H9 (cell line): Measurements from ENCODE around the gene CBFA2T2. TPM values are rescaled to one million over a fixed set of nuclear protein-coding genes. Genes with fewer than 3 reads are reported as not detected.
"Not testable (repeated sequence)": the region's sequence is repeated elsewhere in the genome, so short reads cannot be mapped to it uniquely, and the experiment has no call there.

Experiments used
- DNase-seq: peaks from one replicate; pipeline ENCODE4 v3.0.0-alpha.2; 2017
- H2AFZ ChIP-seq: one replicate; pipeline ENCODE4 v1.6.1; 2013; ENCODE audit warnings: mild to moderate bottlenecking, low read length, control low read depth, moderate library complexity
- H2AK5ac ChIP-seq: 2 replicates; pipeline ENCODE4 v1.6.1; 2013; ENCODE audit warnings: low read length, control low read depth, mixed read lengths; ENCODE audit not compliant: insufficient read length
- H2BK120ac ChIP-seq: one replicate; pipeline ENCODE4 v1.6.1; 2013; ENCODE audit warnings: low read depth, mild to moderate bottlenecking, low read length, control low read depth, inconsistent platforms; ENCODE audit not compliant: poor library complexity, severe bottlenecking
- H2BK12ac ChIP-seq: 2 replicates; pipeline ENCODE4 v1.6.1; 2013; ENCODE audit warnings: low read length, control low read depth, mixed read lengths, low read depth; ENCODE audit not compliant: insufficient read length
- H2BK15ac ChIP-seq: 2 replicates; pipeline ENCODE4 v1.6.1; 2013; ENCODE audit warnings: low read depth, low read length, control low read depth
- H2BK20ac ChIP-seq: one replicate; pipeline ENCODE4 v1.6.1; 2013; ENCODE audit warnings: low read depth, mild to moderate bottlenecking, low read length, control low read depth, inconsistent platforms; ENCODE audit not compliant: poor library complexity, severe bottlenecking
- H2BK5ac ChIP-seq: 2 replicates; pipeline ENCODE4 v1.6.1; 2013; ENCODE audit warnings: low read length, control low read depth, mixed read lengths; ENCODE audit not compliant: insufficient read length
- H3K14ac ChIP-seq: 2 replicates; pipeline ENCODE4 v1.6.1; 2013; ENCODE audit warnings: low read length, control low read depth; ENCODE audit not compliant: insufficient read depth
- H3K18ac ChIP-seq: 2 replicates; pipeline ENCODE4 v1.6.1; 2013; ENCODE audit warnings: low read depth, mild to moderate bottlenecking, mixed read lengths, low read length, control low read depth; ENCODE audit not compliant: insufficient read length
- H3K23ac ChIP-seq: 2 replicates; pipeline ENCODE4 v1.6.1; 2013; ENCODE audit warnings: low read length, control low read depth, mixed read lengths, low read depth; ENCODE audit not compliant: insufficient read length
- H3K23me2 ChIP-seq: 2 replicates; pipeline ENCODE4 v1.6.1; 2013; ENCODE audit warnings: low read depth, mild to moderate bottlenecking, mixed read lengths, low read length, control low read depth; ENCODE audit not compliant: insufficient read length, poor library complexity, severe bottlenecking
- H3K27ac ChIP-seq: 2 replicates; pipeline ENCODE4 v1.5.1; 2013; ENCODE audit warnings: low read length, control low read depth, mixed read lengths, low read depth; ENCODE audit not compliant: insufficient read length
- H3K27me3 ChIP-seq: 2 replicates; pipeline ENCODE4 v1.6.1; 2013; ENCODE audit warnings: low read length, control low read depth, inconsistent platforms; ENCODE audit not compliant: insufficient read depth
- H3K4ac ChIP-seq: 2 replicates; pipeline ENCODE4 v1.6.1; 2013; ENCODE audit warnings: low read depth, mild to moderate bottlenecking, control low read depth, inconsistent platforms, low read length, moderate library complexity
- H3K4me1 ChIP-seq: 2 replicates; pipeline ENCODE4 v1.6.1; 2013; ENCODE audit warnings: low read length, control low read depth, inconsistent platforms; ENCODE audit not compliant: insufficient read depth
- H3K4me2 ChIP-seq: 2 replicates; pipeline ENCODE4 v1.6.1; 2013; ENCODE audit warnings: low read length, control low read depth, mixed read lengths; ENCODE audit not compliant: insufficient read length, insufficient read depth
- H3K56ac ChIP-seq: 2 replicates; pipeline ENCODE4 v1.6.1; 2013; ENCODE audit warnings: low read depth, mild to moderate bottlenecking, mixed read lengths, low read length, control low read depth; ENCODE audit not compliant: insufficient read length
- H3K79me1 ChIP-seq: 2 replicates; pipeline ENCODE4 v1.6.1; 2013; ENCODE audit warnings: low read depth, mild to moderate bottlenecking, moderate library complexity, low read length, control low read depth, inconsistent platforms; ENCODE audit not compliant: insufficient read depth, poor library complexity, severe bottlenecking
- H3K79me2 ChIP-seq: 2 replicates; pipeline ENCODE4 v1.6.1; 2013; ENCODE audit warnings: low read length, control low read depth, inconsistent platforms; ENCODE audit not compliant: insufficient read depth
- H3K9ac ChIP-seq: 2 replicates; pipeline ENCODE4 v1.6.1; 2013; ENCODE audit warnings: low read length, control low read depth, mixed read lengths; ENCODE audit not compliant: insufficient read length; ENCODE audit errors: extremely low read depth
- H3K9me3 ChIP-seq: one replicate; pipeline ENCODE4 v1.6.1; 2013; ENCODE audit warnings: low read depth, low read length, inconsistent platforms; ENCODE audit not compliant: control insufficient read depth
- H3T11ph ChIP-seq: one replicate; pipeline ENCODE4 v1.6.1; 2013; ENCODE audit warnings: mild to moderate bottlenecking, low read length, control low read depth, inconsistent platforms
- H4K20me1 ChIP-seq: one replicate; pipeline ENCODE4 v1.6.1; 2013; ENCODE audit not compliant: control insufficient read depth, insufficient read length, insufficient read depth
- H4K5ac ChIP-seq: 2 replicates; pipeline ENCODE4 v1.6.1; 2013; ENCODE audit warnings: low read depth, mild to moderate bottlenecking, mixed read lengths, low read length, control low read depth; ENCODE audit not compliant: insufficient read length
- H4K8ac ChIP-seq: replicated peaks from 2 replicates; pipeline ENCODE4 v1.6.1; 2013; ENCODE audit warnings: low read length, control low read depth, mixed read lengths, low read depth; ENCODE audit not compliant: insufficient read length
- H4K91ac ChIP-seq: 2 replicates; pipeline ENCODE4 v1.6.1; 2013; ENCODE audit warnings: low read depth, mild to moderate bottlenecking, moderate library complexity, mixed read lengths, low read length, control low read depth; ENCODE audit not compliant: insufficient read length
- H3K27ac Mint-ChIP-seq, 3 experiments: 2 replicates in 2 of 3; 3 replicates in 1 of 3; pipeline ENCODE4 v1.8.0; 2020 to 2021; ENCODE audit warnings: mixed read lengths in 3 of 3, mild to moderate bottlenecking in 1 of 3, moderate library complexity in 1 of 3
- H3K27me3 Mint-ChIP-seq: 2 replicates; pipeline ENCODE4 v1.8.0; 2021; ENCODE audit warnings: low read depth, mild to moderate bottlenecking, moderate library complexity, mixed read lengths
- H3K36me3 Mint-ChIP-seq, 3 experiments: 2 replicates in 2 of 3; 3 replicates in 1 of 3; pipeline ENCODE4 v1.8.0; 2020 to 2021; ENCODE audit warnings: low read depth in 3 of 3, mixed read lengths in 3 of 3; ENCODE audit not compliant: insufficient read depth in 1 of 3
- H3K4me1 Mint-ChIP-seq, 2 experiments: 2 replicates each; pipeline ENCODE4 v1.8.0; 2020; ENCODE audit warnings: mixed read lengths in 2 of 2
- H3K4me3 Mint-ChIP-seq, 2 experiments: 2 replicates in 1 of 2; 3 replicates in 1 of 2; pipeline ENCODE4 v1.8.0; 2020 to 2021; ENCODE audit warnings: mild to moderate bottlenecking in 2 of 2, mixed read lengths in 2 of 2, moderate library complexity in 1 of 2
- H3K9me3 Mint-ChIP-seq, 2 experiments: 2 replicates in 1 of 2; 3 replicates in 1 of 2; pipeline ENCODE4 v1.8.0; 2020; ENCODE audit warnings: mild to moderate bottlenecking in 2 of 2, mixed read lengths in 2 of 2, moderate library complexity in 1 of 2
- CTCF ChIP-seq: fragments of 200-600 bp; sonication (generic); conservative IDR thresholded peaks from 3 replicates; pipeline ENCODE4 v1.8.0; 2021; ENCODE audit warnings: antibody characterized with exemption, mild to moderate bottlenecking
- WGBS: extraction: QIAGEN DNeasy Blood & Tissue Kit; methylation state at CpG from one replicate; pipeline ENCODE4 v1.1.7; 2013; ENCODE audit warnings: missing lambda C conversion rate, low lambda C conversion rate, mixed read lengths; ENCODE audit not compliant: insufficient read length; ENCODE audit errors: extremely low coverage; 5-methylcytosine and 5-hydroxymethylcytosine counted together
- total RNA-seq: library from RNA; stranded (reverse); gene quantifications from 2 replicates; pipeline ENCODE4 v1.2.1, GENCODE V29; 2021

CBFA2T2 gene
- total RNA-seq, 1 experiment from 2014 or later = 11.2 TPM

GRCh38 chr20:33630507-33630906 is 140.6 kb downstream of the CBFA2T2 start:
- H2BK12ac ChIP-seq = no peak overlapping the region
- H3K79me2 ChIP-seq = no peaks in the 10 kb centered on the region
- H3K18ac ChIP-seq = no peak overlapping the region
- no peak overlapping the region for H2BK20ac ChIP-seq
- H2BK120ac ChIP-seq = no peak overlapping the region
- no peak for TF ChIP-seq CTCF
- Mint-ChIP-seq H3K9me3 (no peaks in the 10 kb centered on the region), H3K4me3 (no peak overlapping the region), H3K27me3 (no peaks in the 10 kb centered on the region), H3K27ac (peak overlapping the region in 1 of 3 experiments; percentile 66; a peak in 2 of 7 replicates), H3K36me3 (peaks cover 8 to 67% (median 33%) of the 10 kb centered on the region in 3 experiments; a peak in 6 of 7 replicates), H3K4me1 (no peaks in the 10 kb centered on the region)
- no peak overlapping the region for H3K4ac ChIP-seq
- H4K8ac ChIP-seq = no peak overlapping the region
- no peak for DNase-seq
- no peak overlapping the region for H3K14ac ChIP-seq
- no peaks in the 10 kb centered on the region for H3K9me3 ChIP-seq
- H3K79me1 ChIP-seq = no peaks in the 10 kb centered on the region
- no peak overlapping the region for H3K27ac ChIP-seq
- no CpG with 5 or more reads among the region's 4 CpGs for WGBS
- H2AK5ac ChIP-seq = no peak overlapping the region
- no peak overlapping the region for H3K4me2 ChIP-seq
- no peaks in the 10 kb centered on the region for H4K20me1 ChIP-seq
- no peak overlapping the region for H4K91ac ChIP-seq
- no peaks in the 10 kb centered on the region for H3K27me3 ChIP-seq
- no peak overlapping the region for H3K23ac ChIP-seq
- no peaks in the 10 kb centered on the region for H3K4me1 ChIP-seq
- H3K56ac ChIP-seq = no peak overlapping the region
- no peak overlapping the region for H4K5ac ChIP-seq
- no peak overlapping the region for H2BK15ac ChIP-seq
- H3K23me2 ChIP-seq = no peaks in the 10 kb centered on the region
- no peak overlapping the region for H2AFZ ChIP-seq
- H3K9ac ChIP-seq = no peak overlapping the region
- no peak overlapping the region for H3T11ph ChIP-seq
- H2BK5ac ChIP-seq = no peak overlapping the region

GRCh38 chr20:33631910-33632309 is 142.0 kb downstream of the CBFA2T2 start:
- H3K79me1 ChIP-seq, H3K9ac ChIP-seq, H2AFZ ChIP-seq, H4K8ac ChIP-seq, H3K4me1 Mint-ChIP-seq, H2AK5ac ChIP-seq, H3K27me3 ChIP-seq, H2BK12ac ChIP-seq, H3K23me2 ChIP-seq, H2BK5ac ChIP-seq, H4K91ac ChIP-seq, H3K4me1 ChIP-seq, H3K14ac ChIP-seq, H3K27ac Mint-ChIP-seq, H3K4ac ChIP-seq, H4K20me1 ChIP-seq, H3K56ac ChIP-seq, H3K9me3 ChIP-seq, H2BK120ac ChIP-seq, H2BK20ac ChIP-seq, H3K4me3 Mint-ChIP-seq, H3K23ac ChIP-seq, H3K27ac ChIP-seq, H2BK15ac ChIP-seq, DNase-seq, H3K18ac ChIP-seq, H4K5ac ChIP-seq, H3K9me3 Mint-ChIP-seq, H3K27me3 Mint-ChIP-seq, H3K79me2 ChIP-seq, H3K4me2 ChIP-seq, H3T11ph ChIP-seq: not testable (repeated sequence)
- WGBS = no CpG with 5 or more reads among the region's 4 CpGs
- H3K36me3 Mint-ChIP-seq = peaks cover 6 to 65% (median 35%) of the 10 kb centered on the region in 3 experiments; a peak in 6 of 7 replicates
